ENCODE results near the gene PHKB.
A peak's percentile ranks its signal among the peaks of the same experiment; 100 is the strongest.

PHKB gene

GRCh38 chr16:47687694-47688093, 226.6 kb downstream of the PHKB start:
- DNase-seq (ENCODE audit: low read depth), result no peak

DNA sequence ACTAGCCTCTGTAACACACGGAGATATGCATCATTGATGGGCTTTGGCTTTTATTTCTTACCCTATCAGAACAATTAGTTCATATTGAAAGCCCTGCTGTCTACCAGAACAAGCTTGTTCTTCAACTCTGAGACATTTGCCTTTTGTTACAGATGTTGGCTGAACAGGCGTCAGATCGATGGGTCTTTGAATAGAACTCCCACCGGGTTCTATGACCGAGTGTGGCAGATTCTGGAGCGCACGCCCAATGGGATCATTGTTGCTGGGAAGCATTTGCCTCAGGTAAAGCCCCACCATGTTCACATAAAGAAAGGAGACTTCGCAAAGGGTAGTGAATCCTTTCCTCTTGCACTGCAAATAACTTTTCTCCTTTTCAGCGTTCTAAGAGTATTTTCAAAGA, 232.1 kb downstream of the PHKB start:
- DNase-seq (ENCODE audit: low read depth), result no peak

DNA sequence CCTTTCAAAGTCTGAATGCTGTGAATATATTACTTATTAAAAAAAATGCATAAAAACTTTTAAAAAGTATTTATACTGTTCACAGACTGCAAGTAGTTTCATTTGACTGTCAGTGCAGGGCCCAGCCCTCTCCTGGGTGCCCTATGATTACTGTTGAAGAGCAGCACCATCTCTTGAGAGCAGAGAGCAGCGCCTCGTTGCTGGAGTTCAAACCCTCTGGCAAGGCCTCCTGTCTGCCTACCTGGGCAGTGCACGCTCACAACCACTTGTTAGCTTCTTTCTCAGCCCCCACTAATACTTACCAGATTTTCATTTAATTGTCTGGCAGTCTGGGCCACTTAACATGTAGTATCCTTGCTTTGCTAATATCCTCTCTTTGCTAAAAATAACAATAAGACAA, 233.4 kb downstream of the PHKB start:
- no peak for DNase-seq (ENCODE audit: low read depth)

GRCh38 chr16:47695756-47696155, 234.6 kb downstream of the PHKB start:
- no peak for DNase-seq (ENCODE audit: low read depth)

- DNase-seq (ENCODE audit: low read depth), result no peak
Measured at GRCh38 chr16:47697826-47698225, 236.7 kb downstream of the PHKB start.

GRCh38 chr16:47699106-47699505, 238.0 kb downstream of the PHKB start:
- DNase-seq (ENCODE audit: low read depth), result no peak

- no peak for DNase-seq (ENCODE audit: low read depth)
Measured at GRCh38 chr16:47700857-47701587, 239.9 kb downstream of the PHKB start.

- DNase-seq (ENCODE audit: low read depth), result no peak
Measured at GRCh38 chr16:47705266-47705665, 244.1 kb downstream of the PHKB start.

GRCh38 chr16:47711809-47712208, 250.7 kb downstream of the PHKB start:
- DNase-seq (ENCODE audit: low read depth), result no peak

GRCh38 chr16:47712276-47713224, 251.4 kb downstream of the PHKB start:
- DNase-seq (ENCODE audit: low read depth), result no peak

DNA sequence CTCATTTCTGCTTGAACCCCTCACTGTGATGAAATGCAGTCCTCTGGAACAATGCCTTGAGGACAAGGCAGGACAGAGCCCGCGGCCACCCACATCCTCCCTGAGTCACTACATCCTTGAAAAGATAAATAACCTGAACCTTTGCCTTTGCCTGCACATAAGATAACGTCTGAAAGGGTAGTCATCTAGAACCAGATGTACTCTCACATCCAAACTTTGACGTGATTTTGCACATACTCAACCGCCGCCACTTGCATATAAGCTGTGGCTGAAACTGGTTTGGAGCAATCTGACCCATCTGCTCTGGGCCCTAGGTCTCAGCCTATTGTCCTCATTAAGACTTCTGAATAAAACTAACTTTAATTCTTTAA, 252.1 kb downstream of the PHKB start:
- DNase-seq (ENCODE audit: low read depth), result peak; percentile 22

- DNase-seq (ENCODE audit: low read depth), result no peak
Measured at GRCh38 chr16:47715442-47716083, 254.4 kb downstream of the PHKB start.

- no peak for DNase-seq (ENCODE audit: low read depth)
Measured at GRCh38 chr16:47716571-47716970, 255.4 kb downstream of the PHKB start.

GRCh38 chr16:47719713-47720112, 258.6 kb downstream of the PHKB start:
- DNase-seq (ENCODE audit: low read depth), result no peak

GRCh38 chr16:47721006-47721637, 260.0 kb downstream of the PHKB start:
- no peak for DNase-seq (ENCODE audit: low read depth)

- no peak for DNase-seq (ENCODE audit: low read depth)
Measured at GRCh38 chr16:47722046-47722445, 260.9 kb downstream of the PHKB start.

- no peak for DNase-seq (ENCODE audit: low read depth)
Measured at GRCh38 chr16:47724115-47724785, 263.1 kb downstream of the PHKB start.

DNA sequence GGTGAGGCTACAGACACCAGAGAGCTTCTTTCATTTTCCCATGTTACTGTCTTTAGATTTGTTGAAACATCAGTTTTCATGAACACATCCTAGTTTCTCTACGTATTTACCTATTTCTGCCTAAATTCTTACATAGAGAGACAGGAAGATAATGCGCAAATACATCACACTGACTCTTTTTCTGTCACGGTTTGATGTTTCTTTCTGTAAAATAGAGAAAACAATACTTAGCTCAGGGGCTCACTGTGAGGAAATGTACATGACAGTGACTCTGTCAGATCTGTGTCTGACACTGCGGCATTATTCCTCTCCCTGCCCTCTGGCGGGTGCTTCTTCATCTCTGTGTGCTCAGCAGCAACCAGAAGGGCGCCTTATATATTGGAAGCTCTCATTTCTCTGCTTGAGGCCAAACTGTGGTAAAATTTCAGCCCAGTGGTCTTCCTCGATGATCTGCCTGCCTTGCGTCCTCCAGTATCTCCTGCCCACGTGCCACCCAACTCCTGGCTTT, 264.1 kb downstream of the PHKB start:
- no peak for DNase-seq (ENCODE audit: low read depth)

GRCh38 chr16:47726031-47726675, 265.0 kb downstream of the PHKB start:
- no peak for DNase-seq (ENCODE audit: low read depth)

- no peak for DNase-seq (ENCODE audit: low read depth)
Measured at GRCh38 chr16:47727131-47727530, 266.0 kb downstream of the PHKB start.

GRCh38 chr16:47728205-47728604, 267.1 kb downstream of the PHKB start:
- no peak for DNase-seq (ENCODE audit: low read depth)
